Peyer's patch (tissue), 4 donors: ENCODE data around the gene PRAMEF15.
"Not testable (repeated sequence)": the region's sequence is repeated elsewhere in the genome, so short reads cannot be mapped to it uniquely, and the experiment has no call there.

Source experiments
- CTCF ChIP-seq, 6 experiments: fragments of 450-650 bp in 4 of 6; fragments of 200-600 bp in 2 of 6; sonication (generic) in 1 of 6; IDR thresholded peaks; one replicate each; pipeline ENCODE4 v1.5.1; 2017 to 2019; ENCODE audit warnings: antibody characterized with exemption in 6 of 6, mild to moderate bottlenecking in 3 of 6, moderate library complexity in 1 of 6
- POLR2A ChIP-seq, 2 donors: fragments of 450-650 bp; IDR thresholded peaks; one replicate each; pipeline ENCODE4 v1.5.1; 2017; ENCODE audit warnings: antibody characterized with exemption in 2 of 2, mild to moderate bottlenecking in 2 of 2, moderate library complexity in 2 of 2

GRCh38 chr1:13347034-13347433 lies 31.7 kb downstream of the PRAMEF15 start, which contains the start of gene PRAMEF14:
- not testable (repeated sequence) for TF ChIP-seq CTCF, POLR2A (IDR thresholded peaks at IDR 0.05)
